ENCODE measurements around the gene CDH13.

DNA sequence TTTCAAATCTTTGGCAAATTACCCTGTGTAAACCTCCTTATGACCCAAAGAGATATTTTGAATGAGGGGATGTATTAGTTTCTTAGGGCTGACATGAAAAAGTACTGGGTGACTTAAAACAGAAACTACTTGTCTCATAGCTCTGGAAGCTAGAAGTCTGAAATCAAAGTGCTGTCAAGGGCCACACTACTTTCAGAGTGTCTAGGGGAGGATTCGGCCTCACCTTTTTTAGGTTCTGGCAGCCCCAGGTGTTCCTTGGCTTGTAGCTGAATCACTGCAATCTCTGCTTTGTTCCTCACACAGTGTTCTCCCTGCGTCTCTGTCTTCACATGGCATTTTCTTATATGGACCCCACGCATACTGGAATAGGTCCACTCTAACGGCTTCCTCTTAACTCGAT, 322.2 kb downstream of the CDH13 start:
- TF ChIP-seq CTCF (IDR thresholded peaks at IDR 0.05) (no peak), POLR2A (IDR thresholded peaks at IDR 0.05) (no peak)

All from adrenal gland (tissue), 5 donors.